HFF-Myc (cell line): Measurements from ENCODE around the gene COG7.
"Not testable (repeated sequence)": the region's sequence is repeated elsewhere in the genome, so short reads cannot be mapped to it uniquely, and the experiment has no call there.

Source experiments
- DNase-seq: peaks from one replicate; pipeline ENCODE4 v3.0.0-alpha.2; 2011; ENCODE audit warnings: low read depth; ENCODE audit errors: extremely low read depth
- H3K4me3 ChIP-seq: replicated peaks from 2 replicates; pipeline ENCODE4 v1.5.1; 2011; ENCODE audit warnings: low read depth, mild to moderate bottlenecking, control low read depth, low read length
- TF ChIP-seq, protein P1 (sequence below): IDR thresholded peaks from 2 replicates; pipeline ENCODE4 v1.5.1; 2012; ENCODE audit warnings: mild to moderate bottlenecking, low read depth, low read length, control low read depth; ENCODE audit errors: missing control alignments

The COG7 gene

DNA sequence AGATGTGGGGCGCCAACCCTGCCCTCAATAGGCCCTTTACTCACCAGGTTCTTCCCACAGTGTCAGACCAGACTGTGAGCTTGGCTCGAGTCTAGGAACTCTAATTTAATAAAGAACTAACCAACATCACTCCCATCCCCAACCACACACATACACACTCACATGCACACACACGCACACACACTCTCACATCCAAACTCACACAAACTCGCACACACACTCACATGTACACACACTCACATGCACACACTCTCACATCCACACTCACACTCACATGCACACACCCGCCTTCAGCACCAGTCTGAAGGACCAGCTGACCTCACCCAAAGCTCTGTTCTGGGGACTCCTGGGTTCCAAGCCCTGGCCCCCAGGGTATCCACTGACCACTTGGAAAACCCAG is 63.8 kb downstream of the COG7 start:
- DNase-seq: no peak
- H3K4me3 ChIP-seq: no peak overlapping the region
- TF ChIP-seq, protein P1, sequence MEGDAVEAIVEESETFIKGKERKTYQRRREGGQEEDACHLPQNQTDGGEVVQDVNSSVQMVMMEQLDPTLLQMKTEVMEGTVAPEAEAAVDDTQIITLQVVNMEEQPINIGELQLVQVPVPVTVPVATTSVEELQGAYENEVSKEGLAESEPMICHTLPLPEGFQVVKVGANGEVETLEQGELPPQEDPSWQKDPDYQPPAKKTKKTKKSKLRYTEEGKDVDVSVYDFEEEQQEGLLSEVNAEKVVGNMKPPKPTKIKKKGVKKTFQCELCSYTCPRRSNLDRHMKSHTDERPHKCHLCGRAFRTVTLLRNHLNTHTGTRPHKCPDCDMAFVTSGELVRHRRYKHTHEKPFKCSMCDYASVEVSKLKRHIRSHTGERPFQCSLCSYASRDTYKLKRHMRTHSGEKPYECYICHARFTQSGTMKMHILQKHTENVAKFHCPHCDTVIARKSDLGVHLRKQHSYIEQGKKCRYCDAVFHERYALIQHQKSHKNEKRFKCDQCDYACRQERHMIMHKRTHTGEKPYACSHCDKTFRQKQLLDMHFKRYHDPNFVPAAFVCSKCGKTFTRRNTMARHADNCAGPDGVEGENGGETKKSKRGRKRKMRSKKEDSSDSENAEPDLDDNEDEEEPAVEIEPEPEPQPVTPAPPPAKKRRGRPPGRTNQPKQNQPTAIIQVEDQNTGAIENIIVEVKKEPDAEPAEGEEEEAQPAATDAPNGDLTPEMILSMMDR: no peak

DNA sequence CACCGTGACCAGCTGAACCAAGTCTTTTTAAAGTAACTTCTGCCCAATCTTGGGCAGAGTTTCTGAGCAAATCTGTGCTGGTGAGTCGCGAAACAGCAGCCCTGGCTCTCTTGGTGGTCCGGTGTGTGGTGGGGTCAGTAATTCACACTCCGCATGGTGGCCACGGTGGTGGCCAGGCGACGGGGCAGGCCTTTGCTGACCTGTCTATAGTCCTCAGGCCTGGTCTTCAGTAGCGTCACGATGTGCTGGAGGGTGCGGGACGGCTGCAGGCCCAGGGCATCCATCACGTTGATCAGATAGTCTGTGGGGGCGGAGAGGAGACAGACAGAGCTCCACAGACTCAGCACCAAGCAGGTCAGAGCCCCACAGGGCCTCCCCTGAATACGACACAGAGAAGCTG is 64.2 kb downstream of the COG7 start:
- TF ChIP-seq, protein P1: no peak
- H3K4me3 ChIP-seq: no peak overlapping the region
- no peak for DNase-seq

DNA sequence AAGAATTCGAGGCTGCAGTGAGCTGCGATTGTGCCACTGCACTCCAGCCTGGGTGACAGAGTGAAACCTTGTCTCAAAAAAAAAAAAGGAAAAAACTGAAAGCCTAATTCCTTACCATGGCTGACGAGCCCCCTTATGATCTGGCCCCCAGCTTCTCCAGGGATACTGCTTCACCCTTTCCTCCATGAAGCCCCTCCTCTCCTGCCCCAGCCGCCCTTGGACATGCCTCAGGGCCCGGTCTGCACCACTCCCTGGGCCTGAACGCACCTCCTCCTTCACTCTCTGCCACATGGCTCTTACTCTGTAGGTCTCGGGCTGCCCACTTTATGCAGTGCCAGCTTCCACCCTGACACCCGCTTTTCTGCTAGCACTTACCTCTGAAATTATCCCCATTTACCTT is 65.3 kb downstream of the COG7 start:
- H3K4me3 ChIP-seq: no peak overlapping the region
- no peak for DNase-seq
- TF ChIP-seq, protein P1: no peak

DNA sequence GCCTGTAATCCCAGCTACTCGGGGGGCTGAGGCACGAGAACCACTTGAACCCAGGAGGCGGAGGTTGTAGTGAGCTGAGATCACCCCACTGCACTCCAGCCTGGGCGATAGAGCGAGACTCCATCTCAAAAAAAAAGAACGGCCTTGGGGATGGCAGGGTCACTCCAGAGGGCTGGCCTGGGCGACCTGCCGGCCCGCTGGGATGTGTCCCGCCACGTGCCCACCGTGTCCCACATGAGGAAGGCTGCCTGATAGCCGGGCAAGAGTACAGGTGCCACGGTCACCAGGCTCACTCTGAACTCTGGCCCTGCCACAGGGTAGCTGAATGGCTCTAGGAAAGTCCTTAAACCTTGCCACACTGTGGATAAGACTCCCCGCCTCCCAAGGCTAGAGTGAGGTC is 67.5 kb downstream of the COG7 start:
- TF ChIP-seq, protein P1: no peak
- DNase-seq: no peak
- H3K4me3 ChIP-seq: no peak overlapping the region

DNA sequence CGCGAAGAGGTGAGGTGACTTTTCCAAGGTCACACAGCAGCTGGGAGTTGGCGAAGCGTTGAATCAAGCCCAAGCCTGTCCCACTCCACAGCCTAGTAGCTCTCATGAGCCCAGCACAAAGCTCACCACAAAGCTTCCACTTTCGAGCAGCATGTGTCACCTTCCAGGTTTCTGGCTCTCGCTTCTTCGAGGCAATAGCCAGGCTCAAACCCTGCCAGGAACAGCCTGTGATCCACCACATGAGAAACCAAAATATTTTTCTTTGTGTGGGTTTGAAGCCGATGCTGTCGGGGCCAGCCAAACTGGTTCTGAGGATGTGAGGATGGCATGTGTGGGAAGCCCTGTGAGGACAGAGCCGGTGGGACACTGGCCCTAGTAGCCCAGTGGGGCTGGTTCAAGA is 68.1 kb downstream of the COG7 start:
- H3K4me3 ChIP-seq: no peak overlapping the region
- no peak for DNase-seq
- TF ChIP-seq, protein P1: no peak

DNA sequence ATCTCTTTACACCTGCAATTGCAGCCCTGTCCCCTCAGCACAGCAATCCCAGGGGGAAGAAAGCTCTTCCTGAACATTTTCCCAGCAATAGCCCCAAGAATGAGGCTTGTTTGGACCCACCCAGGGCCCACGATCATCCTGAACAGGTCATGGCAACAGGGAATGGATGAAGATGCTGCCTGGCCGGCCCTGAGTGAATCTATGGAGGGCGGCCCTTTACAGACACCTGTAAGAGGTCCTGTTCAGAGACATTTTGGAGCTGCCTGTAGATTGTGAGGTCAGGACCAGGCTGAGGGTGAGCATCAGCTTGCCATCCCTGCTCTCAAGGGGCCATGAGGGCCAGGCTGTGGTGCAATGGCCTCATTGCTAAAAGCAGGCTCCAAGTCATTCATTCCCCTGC is 69.1 kb downstream of the COG7 start:
- no peak for DNase-seq
- no peak overlapping the region for H3K4me3 ChIP-seq
- TF ChIP-seq, protein P1: no peak

DNA sequence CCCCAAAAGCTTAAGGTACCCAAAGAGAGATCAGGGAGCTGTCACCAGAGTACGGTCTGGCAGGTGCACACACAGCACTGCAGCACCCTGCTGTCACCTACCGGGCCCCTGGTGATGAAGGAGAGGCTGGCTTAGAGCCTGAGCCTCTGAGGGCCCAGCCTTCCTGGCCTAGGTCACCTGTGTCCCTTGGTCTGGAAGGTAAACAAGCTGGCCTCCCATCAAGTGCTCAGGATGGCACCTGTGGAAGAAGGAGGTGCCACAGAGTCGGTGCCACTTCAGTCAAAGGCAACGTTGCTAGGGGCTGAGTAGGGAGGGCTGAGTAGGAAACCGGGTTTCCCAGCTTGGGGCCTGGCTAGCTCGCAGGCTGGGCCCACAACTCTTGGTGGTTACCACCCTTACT is 70.7 kb downstream of the COG7 start:
- H3K4me3 ChIP-seq: no peak overlapping the region
- TF ChIP-seq, protein P1: no peak
- no peak for DNase-seq

DNA sequence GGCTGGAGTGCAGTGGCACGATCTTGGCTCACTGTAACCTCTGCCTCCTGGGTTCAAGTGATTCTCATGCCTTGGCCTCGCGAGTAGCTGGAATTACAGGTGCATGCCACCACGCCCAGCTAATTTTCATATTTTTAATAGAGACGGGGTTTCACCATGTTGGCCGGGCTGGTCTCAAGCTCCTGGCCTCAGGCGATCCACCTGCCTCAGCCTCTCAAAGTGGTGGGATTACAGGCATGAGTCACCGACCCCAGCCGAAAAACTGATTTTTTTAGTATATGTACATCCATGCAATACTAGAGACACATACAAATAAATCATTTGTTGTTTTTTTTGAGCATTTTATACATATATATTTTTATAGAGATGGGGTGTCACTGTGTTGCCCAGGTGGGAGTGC is 71.3 kb downstream of the COG7 start:
- DNase-seq, H3K4me3 ChIP-seq: not testable (repeated sequence)
